DND-41 (cell line): ENCODE data around the gene HMGCL.

ENCODE experiments used
- ATAC-seq: fragments of 200-7000 bp; cut with Tn5 transposase; 3 replicates; pipeline ENCODE4 v1.9.1; 2021; ENCODE audit warnings: low read depth; ENCODE audit not compliant: insufficient read depth
- DNase-seq: peaks from one replicate; pipeline ENCODE4 v3.0.0-alpha.2; 2020
- H2AFZ ChIP-seq: 2 replicates; pipeline ENCODE4 v1.6.0; 2012; ENCODE audit warnings: low read depth, low read length
- H3K27ac ChIP-seq: 2 replicates; pipeline ENCODE4 v1.5.1; 2012; ENCODE audit warnings: low read length, inconsistent platforms
- H3K27me3 ChIP-seq: fragments of 200-600 bp; sonication (generic); 2 replicates; pipeline ENCODE4 v1.6.0; 2012; ENCODE audit warnings: low read length, mild to moderate bottlenecking, inconsistent platforms; ENCODE audit not compliant: insufficient read depth, poor library complexity
- H3K36me3 ChIP-seq: 2 replicates; pipeline ENCODE4 v1.5.1; 2012; ENCODE audit warnings: low read length, inconsistent platforms; ENCODE audit not compliant: insufficient read depth
- H3K4me1 ChIP-seq: 2 replicates; pipeline ENCODE4 v1.5.1; 2012; ENCODE audit warnings: mild to moderate bottlenecking, low read length; ENCODE audit not compliant: insufficient read depth
- H3K4me2 ChIP-seq: 2 replicates; pipeline ENCODE4 v1.6.0; 2012; ENCODE audit warnings: mild to moderate bottlenecking, moderate library complexity, low read length, inconsistent platforms; ENCODE audit not compliant: insufficient read depth
- H3K4me3 ChIP-seq, 2 experiments: fragments of 200-600 bp in 1 of 2; shearing (Covaris generic) in 1 of 2; 2 replicates each; pipeline ENCODE4 v1.5.1; 2012 to 2016; ENCODE audit warnings: inconsistent platforms in 2 of 2, low read length in 2 of 2, mild to moderate bottlenecking in 2 of 2, low read depth in 1 of 2, moderate library complexity in 1 of 2
- H3K79me2 ChIP-seq: 2 replicates; pipeline ENCODE4 v1.6.0; 2012; ENCODE audit warnings: low read length, inconsistent platforms; ENCODE audit not compliant: insufficient read depth
- H3K9ac ChIP-seq: 2 replicates; pipeline ENCODE4 v1.6.0; 2012; ENCODE audit warnings: low read depth, mild to moderate bottlenecking, inconsistent platforms, low read length, moderate library complexity
- H3K9me3 ChIP-seq: 2 replicates; pipeline ENCODE4 v1.5.1; 2012; ENCODE audit warnings: low read length, moderate library complexity, mild to moderate bottlenecking, inconsistent platforms; ENCODE audit not compliant: insufficient read depth, severe bottlenecking
- H4K20me1 ChIP-seq: 2 replicates; pipeline ENCODE4 v1.6.0; 2012; ENCODE audit warnings: low read length; ENCODE audit not compliant: insufficient read depth
- EZH2 ChIP-seq: IDR thresholded peaks from 3 replicates; pipeline ENCODE4 v1.6.1; 2012; ENCODE audit warnings: borderline replicate concordance, low read depth, mild to moderate bottlenecking, moderate library complexity, low read length, inconsistent platforms; ENCODE audit not compliant: severe bottlenecking
- TF ChIP-seq, protein P1 (sequence below): IDR thresholded peaks from 2 replicates; pipeline ENCODE4 v1.5.1; 2012; ENCODE audit warnings: borderline replicate concordance, low read length, moderate library complexity, mild to moderate bottlenecking; ENCODE audit not compliant: poor library complexity, severe bottlenecking; ENCODE audit errors: extremely low read depth

HMGCL gene

DNA sequence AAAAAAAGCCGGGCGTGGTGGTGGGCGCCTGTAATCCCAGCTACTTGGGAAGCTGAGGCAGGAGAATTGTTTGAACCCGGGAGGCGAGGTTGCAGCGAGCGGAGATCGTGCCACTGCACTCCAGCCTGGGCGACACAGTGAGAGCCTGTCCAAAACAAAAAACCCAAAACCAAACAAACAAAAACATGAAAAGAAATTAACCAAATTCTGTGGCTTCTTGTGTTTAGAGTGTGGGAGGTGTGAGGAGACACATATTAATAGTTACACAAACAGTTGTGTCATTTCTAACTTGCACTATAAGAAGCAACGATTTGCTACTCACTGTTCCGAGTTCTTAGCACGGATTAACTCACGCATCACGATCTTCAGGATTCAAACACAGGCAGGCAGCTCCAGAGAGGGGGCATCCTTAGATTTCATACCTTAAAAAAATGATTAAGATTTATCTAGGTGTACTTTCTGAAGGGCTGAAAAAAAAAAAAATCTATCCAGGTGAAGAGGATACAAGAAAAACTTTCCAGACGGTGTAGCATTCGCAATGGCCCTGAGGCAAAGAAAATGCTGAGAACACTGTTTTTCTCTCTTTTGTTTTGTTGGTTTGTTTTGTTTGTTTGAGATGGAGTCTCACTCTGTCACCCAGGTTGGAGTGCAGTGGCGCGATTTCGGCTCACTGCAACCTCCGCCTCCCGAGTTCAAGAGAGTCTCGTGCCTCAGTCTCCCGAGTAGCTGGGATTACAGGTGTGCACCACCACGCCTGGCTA is 713 bp upstream of the HMGCL start:
- Histone ChIP-seq H3K27ac (peak overlapping the region; percentile 87; the same call in 1 of the 2 replicates), H3K36me3 (no peaks in the 10 kb centered on the region), H3K27me3 (no peaks in the 10 kb centered on the region), H3K9ac (peak overlapping the region; percentile 88), H4K20me1 (no peaks in the 10 kb centered on the region), H3K4me3 (peak overlapping the region in 1 of 2 experiments; percentile 91; a peak in 3 of 4 replicates), H3K79me2 (peaks cover 15% of the 10 kb centered on the region), H3K9me3 (no peaks in the 10 kb centered on the region), H3K4me2 (peak overlapping the region; percentile 86), H2AFZ (peak overlapping the region; percentile 86), H3K4me1 (peaks cover 20% of the 10 kb centered on the region)
- DNase-seq (no peak), ATAC-seq (no peak)
- TF ChIP-seq, protein P1, sequence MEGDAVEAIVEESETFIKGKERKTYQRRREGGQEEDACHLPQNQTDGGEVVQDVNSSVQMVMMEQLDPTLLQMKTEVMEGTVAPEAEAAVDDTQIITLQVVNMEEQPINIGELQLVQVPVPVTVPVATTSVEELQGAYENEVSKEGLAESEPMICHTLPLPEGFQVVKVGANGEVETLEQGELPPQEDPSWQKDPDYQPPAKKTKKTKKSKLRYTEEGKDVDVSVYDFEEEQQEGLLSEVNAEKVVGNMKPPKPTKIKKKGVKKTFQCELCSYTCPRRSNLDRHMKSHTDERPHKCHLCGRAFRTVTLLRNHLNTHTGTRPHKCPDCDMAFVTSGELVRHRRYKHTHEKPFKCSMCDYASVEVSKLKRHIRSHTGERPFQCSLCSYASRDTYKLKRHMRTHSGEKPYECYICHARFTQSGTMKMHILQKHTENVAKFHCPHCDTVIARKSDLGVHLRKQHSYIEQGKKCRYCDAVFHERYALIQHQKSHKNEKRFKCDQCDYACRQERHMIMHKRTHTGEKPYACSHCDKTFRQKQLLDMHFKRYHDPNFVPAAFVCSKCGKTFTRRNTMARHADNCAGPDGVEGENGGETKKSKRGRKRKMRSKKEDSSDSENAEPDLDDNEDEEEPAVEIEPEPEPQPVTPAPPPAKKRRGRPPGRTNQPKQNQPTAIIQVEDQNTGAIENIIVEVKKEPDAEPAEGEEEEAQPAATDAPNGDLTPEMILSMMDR, result no peak
- TF ChIP-seq EZH2, result no peak

DNA sequence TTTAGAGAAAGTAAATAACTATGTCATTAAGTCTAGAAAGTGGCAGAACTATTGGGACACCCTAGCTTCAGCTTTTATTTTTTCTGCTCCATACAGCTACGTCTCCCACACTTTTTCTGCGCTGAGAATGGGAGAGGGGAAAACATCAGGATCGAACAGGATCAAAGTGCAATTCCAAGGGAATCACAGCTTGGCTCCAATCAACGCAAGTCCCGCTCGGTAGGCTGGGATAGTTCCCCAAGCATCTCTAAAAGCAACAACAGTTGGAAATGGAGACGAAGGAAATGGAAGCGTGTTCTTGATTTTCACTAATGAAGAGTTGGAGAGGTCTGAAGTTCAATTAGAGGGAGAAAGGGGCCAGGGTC is 536 bp downstream of the HMGCL start:
- Histone ChIP-seq H3K27me3 (no peaks in the 10 kb centered on the region), H3K36me3 (no peaks in the 10 kb centered on the region), H4K20me1 (no peaks in the 10 kb centered on the region), H3K79me2 (peaks cover 15% of the 10 kb centered on the region), H3K9me3 (no peaks in the 10 kb centered on the region), H3K4me1 (peaks cover 20% of the 10 kb centered on the region), H3K9ac (peak overlapping the region; percentile 88), H2AFZ (peak overlapping the region; percentile 86), H3K4me2 (peak overlapping the region; percentile 86), H3K4me3 (peak overlapping the region; percentile 89 to 91), H3K27ac (peak overlapping the region; percentile 87)
- TF ChIP-seq EZH2, result no peak
- TF ChIP-seq, protein P1, result no peak
- DNase-seq, result no peak
- no peak for ATAC-seq

DNA sequence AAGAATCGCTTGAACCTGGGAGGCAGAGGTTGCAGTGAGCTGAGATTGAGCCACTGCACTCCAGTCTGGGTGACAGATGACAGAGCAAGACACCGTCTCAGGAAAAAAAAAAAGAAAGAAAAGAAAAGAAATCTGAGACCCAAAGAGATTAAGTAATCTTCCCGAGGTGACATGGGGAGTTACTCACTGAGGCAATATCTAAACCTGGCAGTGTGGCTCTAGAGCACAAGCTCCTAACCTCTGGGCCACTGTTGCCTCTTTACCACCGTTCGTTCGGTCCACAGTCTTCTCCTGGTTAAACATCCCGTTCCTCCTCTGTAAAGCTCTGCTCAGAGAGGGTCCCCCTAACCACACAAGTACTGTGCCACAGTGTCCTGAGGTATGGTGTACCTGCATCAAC is 1.5 kb downstream of the HMGCL start:
- TF ChIP-seq, protein P1, result no peak
- no peak for TF ChIP-seq EZH2
- Histone ChIP-seq H3K9ac (peak overlapping the region; percentile 88; the same call in 1 of the 2 replicates), H3K36me3 (no peaks in the 10 kb centered on the region), H3K79me2 (peaks cover 15% of the 10 kb centered on the region), H3K4me1 (peaks cover 20% of the 10 kb centered on the region), H3K27ac (0 out of 2 replicates have a peak overlapping the region, but pooled peaks have one; percentile 4), H3K4me2 (peak overlapping the region; percentile 86), H3K27me3 (no peaks in the 10 kb centered on the region), H4K20me1 (no peaks in the 10 kb centered on the region), H2AFZ (no peak overlapping the region), H3K4me3 (peak overlapping the region in 1 of 2 experiments; percentile 91; a peak in 3 of 4 replicates), H3K9me3 (no peaks in the 10 kb centered on the region)
- ATAC-seq, result no peak
- no peak for DNase-seq
